ENCODE measurements around the gene LHX6.

The LHX6 gene

GRCh38 chr9:122264360-122265148 lies 35.8 kb upstream of the LHX6 start, which contains the start of the genes MRRF and RBM18:
Gene MRRF, plus strand, starts transcription at chr9:122264882. Its CDS starts 6,010 bp downstream, at chr9:122270892.
Gene RBM18, minus strand, starts transcription at chr9:122264840. Its CDS starts 3,348 bp downstream, at chr9:122261492.
- peak; percentile 24 for TF ChIP-seq CTCF (IDR thresholded peaks at IDR 0.05; ENCODE audit: control insufficient read depth, extremely low read depth, insufficient read depth)
- peak; percentile 80 for DNase-seq (ENCODE audit: low read depth)
- peak within 1 kb of the TSS; percentile 87 for H3K4me3 ChIP-seq (ENCODE audit: low read depth, low read length)

DNA sequence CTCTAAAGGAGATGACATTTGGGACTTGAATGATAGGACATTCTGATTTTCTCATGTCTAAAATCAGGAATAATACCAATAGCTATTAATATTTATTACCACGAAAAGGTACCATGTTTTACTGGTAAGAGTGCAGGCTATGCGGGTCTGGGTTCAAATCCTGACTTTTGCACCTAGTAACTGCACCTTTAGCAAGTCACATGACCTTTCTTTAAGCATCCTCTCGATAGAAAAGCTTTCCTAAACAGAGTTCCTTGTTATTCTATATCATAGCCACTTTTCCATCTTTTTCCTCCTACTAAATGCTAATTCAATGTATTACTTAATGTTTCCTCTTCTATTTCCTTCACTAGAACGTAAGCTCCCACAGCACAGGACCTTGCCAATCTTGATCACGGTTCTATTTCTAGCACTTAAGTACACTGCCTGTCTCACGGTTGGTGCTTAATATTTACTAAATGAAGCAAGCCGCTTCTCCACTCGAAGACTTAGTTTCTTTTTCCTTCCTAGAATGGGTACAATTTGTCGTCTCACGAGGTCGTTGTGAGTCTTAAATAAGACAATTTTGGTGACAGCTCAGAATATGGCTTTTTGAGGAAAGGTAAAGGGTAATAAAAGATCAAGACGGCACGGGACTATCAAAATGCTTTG lies 35.1 kb upstream of the LHX6 start:
- peak overlapping the region; percentile 87 for H3K4me3 ChIP-seq (ENCODE audit: low read depth, low read length)
- no peak for DNase-seq (ENCODE audit: low read depth)
- no peak for TF ChIP-seq CTCF (IDR thresholded peaks at IDR 0.05; ENCODE audit: control insufficient read depth, extremely low read depth, insufficient read depth)

GRCh38 chr9:122262073-122262472 lies 33.3 kb upstream of the LHX6 start:
- no peak overlapping the region for H3K4me3 ChIP-seq (ENCODE audit: low read depth, low read length)
- TF ChIP-seq CTCF (IDR thresholded peaks at IDR 0.05; ENCODE audit: control insufficient read depth, extremely low read depth, insufficient read depth): no peak
- no peak for DNase-seq (ENCODE audit: low read depth)

- 0 out of 2 replicates have a peak overlapping the region, but pooled peaks have one; percentile 11 for H3K4me3 ChIP-seq (ENCODE audit: low read depth, low read length)
- peak; percentile 92 for DNase-seq (ENCODE audit: low read depth)
- no peak for TF ChIP-seq CTCF (IDR thresholded peaks at IDR 0.05; ENCODE audit: control insufficient read depth, extremely low read depth, insufficient read depth)
Measured at GRCh38 chr9:122261469-122261881, 32.7 kb upstream of the LHX6 start.

GRCh38 chr9:122258886-122259415 lies 30.2 kb upstream of the LHX6 start:
- no peak for DNase-seq (ENCODE audit: low read depth)
- H3K4me3 ChIP-seq (ENCODE audit: low read depth, low read length): no peak overlapping the region
- TF ChIP-seq CTCF (IDR thresholded peaks at IDR 0.05; ENCODE audit: control insufficient read depth, extremely low read depth, insufficient read depth): no peak

DNA sequence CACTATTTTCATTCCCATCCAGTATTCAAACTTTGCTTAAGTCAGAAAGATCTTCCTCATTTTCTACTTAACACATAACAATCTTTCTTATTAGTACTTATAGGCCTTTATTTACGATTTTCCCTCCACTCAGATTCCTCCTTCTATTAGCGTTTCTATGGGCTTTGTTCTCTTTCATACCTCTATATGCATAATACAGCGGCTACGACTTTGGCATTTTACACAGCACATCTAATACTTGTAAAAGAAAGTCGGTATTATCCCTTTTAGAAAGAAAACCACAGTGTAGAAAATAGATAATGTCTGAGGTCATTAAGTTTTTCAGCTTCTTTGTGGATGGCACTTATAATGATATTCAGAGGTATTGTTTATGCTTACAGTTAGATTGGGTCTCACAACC lies 27.4 kb upstream of the LHX6 start:
- TF ChIP-seq CTCF (IDR thresholded peaks at IDR 0.05; ENCODE audit: control insufficient read depth, extremely low read depth, insufficient read depth): no peak
- no peak for DNase-seq (ENCODE audit: low read depth)
- no peak overlapping the region for H3K4me3 ChIP-seq (ENCODE audit: low read depth, low read length)
